ENCODE data around the gene TEKT5. TPM values are rescaled to one million over a fixed set of nuclear protein-coding genes. Genes with fewer than 3 reads are reported as not detected.
"Not testable (repeated sequence)": the region's sequence is repeated elsewhere in the genome, so short reads cannot be mapped to it uniquely, and the experiment has no call there.

The TEKT5 gene
- total and polyA plus RNA-seq, 8 donors, result 0.28 to 22.8 (median 1.0) TPM; not detected in 2

- peaks cover 0 to 6% (median under 1%) of the 10 kb centered on the region in 4 donors for H3K4me1 ChIP-seq
- no peaks in the 10 kb centered on the region for H3K27me3 ChIP-seq
- intact Hi-C loops (cut with DNase I; ENCODE audit: low total_unique reads), result no loop called here
- WGBS, 5 donors, result 82 to 97% (median 94%) methylated on average over 3 of the region's 3 CpGs
- TF ChIP-seq, protein P1, sequence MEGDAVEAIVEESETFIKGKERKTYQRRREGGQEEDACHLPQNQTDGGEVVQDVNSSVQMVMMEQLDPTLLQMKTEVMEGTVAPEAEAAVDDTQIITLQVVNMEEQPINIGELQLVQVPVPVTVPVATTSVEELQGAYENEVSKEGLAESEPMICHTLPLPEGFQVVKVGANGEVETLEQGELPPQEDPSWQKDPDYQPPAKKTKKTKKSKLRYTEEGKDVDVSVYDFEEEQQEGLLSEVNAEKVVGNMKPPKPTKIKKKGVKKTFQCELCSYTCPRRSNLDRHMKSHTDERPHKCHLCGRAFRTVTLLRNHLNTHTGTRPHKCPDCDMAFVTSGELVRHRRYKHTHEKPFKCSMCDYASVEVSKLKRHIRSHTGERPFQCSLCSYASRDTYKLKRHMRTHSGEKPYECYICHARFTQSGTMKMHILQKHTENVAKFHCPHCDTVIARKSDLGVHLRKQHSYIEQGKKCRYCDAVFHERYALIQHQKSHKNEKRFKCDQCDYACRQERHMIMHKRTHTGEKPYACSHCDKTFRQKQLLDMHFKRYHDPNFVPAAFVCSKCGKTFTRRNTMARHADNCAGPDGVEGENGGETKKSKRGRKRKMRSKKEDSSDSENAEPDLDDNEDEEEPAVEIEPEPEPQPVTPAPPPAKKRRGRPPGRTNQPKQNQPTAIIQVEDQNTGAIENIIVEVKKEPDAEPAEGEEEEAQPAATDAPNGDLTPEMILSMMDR (IDR thresholded peaks at IDR 0.05), result no peak
- TF ChIP-seq POLR2AphosphoS5 (IDR thresholded peaks at IDR 0.05) (no peak), EP300 (IDR thresholded peaks at IDR 0.05) (no peak), POLR2A (IDR thresholded peaks at IDR 0.05) (no peak)
- H3K9me3 ChIP-seq, result peaks cover 0 to 5% (median 0%) of the 10 kb centered on the region in 4 donors
- no peak overlapping the region for H3K27ac ChIP-seq
- H3K36me3 ChIP-seq, result no peaks in the 10 kb centered on the region
- no peak overlapping the region for H3K4me3 ChIP-seq
- no peak for DNase-seq
Observed at GRCh38 chr16:10640934-10641333, 53.8 kb downstream of the TEKT5 start.

DNA sequence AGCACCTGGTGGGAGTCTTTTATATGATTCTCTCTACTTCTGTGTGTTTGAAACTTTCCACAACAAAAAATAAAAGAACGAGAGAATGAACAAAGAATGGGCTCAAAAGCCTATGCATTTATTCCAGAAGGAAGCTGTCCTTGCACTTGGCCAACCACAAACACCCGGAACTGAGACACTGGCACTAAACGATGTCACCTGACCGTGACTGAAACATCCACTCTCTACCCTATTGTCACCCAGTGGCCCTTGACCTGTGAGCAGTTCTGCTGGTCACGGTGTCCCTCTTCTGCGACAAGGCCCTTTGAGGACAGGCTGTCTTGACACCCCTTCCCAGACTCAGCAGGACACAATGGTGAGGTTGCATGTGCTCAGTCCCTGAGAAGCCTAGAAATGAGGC is 56.6 kb downstream of the TEKT5 start:
- H3K9me3 ChIP-seq, result peaks cover 0 to 8% (median 0%) of the 10 kb centered on the region in 4 donors
- TF ChIP-seq, protein P1 (IDR thresholded peaks at IDR 0.05), result no peak
- TF ChIP-seq POLR2A (IDR thresholded peaks at IDR 0.05) (no peak), POLR2AphosphoS5 (IDR thresholded peaks at IDR 0.05) (no peak), EP300 (IDR thresholded peaks at IDR 0.05) (no peak)
- H3K27ac ChIP-seq, result no peak overlapping the region
- H3K4me1 ChIP-seq, result peaks cover 0 to 6% (median 0%) of the 10 kb centered on the region in 4 donors
- 86 to 96% (median 91%) methylated on average over 5 to 6 of the region's 6 CpGs for WGBS, 5 donors
- intact Hi-C loops (cut with DNase I; ENCODE audit: low total_unique reads), result no loop called here
- peaks cover 0 to 9% (median 0%) of the 10 kb centered on the region in 3 donors for H3K27me3 ChIP-seq
- no peak for DNase-seq
- H3K4me3 ChIP-seq, result no peak overlapping the region
- H3K36me3 ChIP-seq, result no peaks in the 10 kb centered on the region

- intact Hi-C loops (cut with DNase I; ENCODE audit: low total_unique reads), result no loop called here
- H3K9me3 ChIP-seq, result peaks cover 0 to 8% (median 0%) of the 10 kb centered on the region in 4 donors
- peaks cover 0 to 16% (median 0%) of the 10 kb centered on the region in 3 donors for H3K27me3 ChIP-seq
- no peak for DNase-seq
- TF ChIP-seq POLR2A (IDR thresholded peaks at IDR 0.05), result no peak
- no peak for TF ChIP-seq POLR2AphosphoS5 (IDR thresholded peaks at IDR 0.05)
- H3K36me3 ChIP-seq, result no peaks in the 10 kb centered on the region
- no peak overlapping the region for H3K27ac ChIP-seq
- 58 to 90% (median 64%) methylated on average over 6 of the region's 6 CpGs for WGBS, 5 donors
- H3K4me3 ChIP-seq, result no peak overlapping the region
- peaks cover 0 to 6% (median 0%) of the 10 kb centered on the region in 4 donors for H3K4me1 ChIP-seq
Observed at GRCh38 chr16:10637337-10638037, 57.2 kb downstream of the TEKT5 start.

- Histone ChIP-seq H3K36me3 (no peaks in the 10 kb centered on the region), H3K27ac (no peak overlapping the region), H3K9me3 (peaks cover 0 to 3% (median 0%) of the 10 kb centered on the region in 4 donors), H3K4me3 (no peak overlapping the region), H3K27me3 (peaks cover 0 to 18% (median 0%) of the 10 kb centered on the region in 3 donors), H3K4me1 (no peaks in the 10 kb centered on the region)
- WGBS, 5 donors, result 88 to 95% (median 92%) methylated on average over 12 of the region's 12 CpGs
- DNase-seq, result no peak
- TF ChIP-seq, protein P1 (IDR thresholded peaks at IDR 0.05), result no peak
- TF ChIP-seq EP300 (IDR thresholded peaks at IDR 0.05) (no peak), POLR2A (IDR thresholded peaks at IDR 0.05) (no peak), POLR2AphosphoS5 (IDR thresholded peaks at IDR 0.05) (no peak)
- intact Hi-C loops (cut with DNase I; ENCODE audit: low total_unique reads), result no loop called here
Observed at GRCh38 chr16:10635365-10636021, 59.2 kb downstream of the TEKT5 start.

DNA sequence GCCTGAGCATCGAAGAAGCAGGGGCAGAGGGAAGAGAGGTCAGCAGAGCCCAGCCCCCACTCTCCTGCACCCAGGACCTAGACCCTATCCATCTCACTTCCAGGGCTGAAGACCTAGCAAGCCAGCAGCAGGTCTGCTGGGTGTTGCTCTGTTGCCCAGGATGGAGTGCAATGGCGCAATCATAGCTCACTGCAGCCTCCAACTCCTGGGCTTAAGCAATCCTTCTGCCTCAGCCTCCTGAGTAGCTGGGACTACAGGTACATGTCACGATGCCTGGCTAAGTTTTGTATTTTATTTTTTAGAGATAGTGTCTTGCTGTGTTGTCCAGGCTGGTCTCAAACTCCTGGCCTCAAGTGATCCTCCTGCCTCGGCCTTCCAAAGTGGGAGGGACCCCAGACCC is 61.3 kb downstream of the TEKT5 start:
- H3K27me3 ChIP-seq, result peaks cover 0 to 18% (median 0%) of the 10 kb centered on the region in 3 donors
- H3K9me3 ChIP-seq; intact Hi-C loops (cut with DNase I; ENCODE audit: low total_unique reads); H3K27ac ChIP-seq; H3K4me1 ChIP-seq; H3K4me3 ChIP-seq; H3K36me3 ChIP-seq; DNase-seq: not testable (repeated sequence)
- WGBS, 5 donors, result 75 to 88% (median 83%) methylated on average over 3 to 4 of the region's 4 CpGs

Measured in stomach (tissue), 9 donors.